Measurements from ENCODE around the gene CT83. TPM values are rescaled to one million over a fixed set of nuclear protein-coding genes. Genes with fewer than 3 reads are reported as not detected.

Gene CT83, protein sequence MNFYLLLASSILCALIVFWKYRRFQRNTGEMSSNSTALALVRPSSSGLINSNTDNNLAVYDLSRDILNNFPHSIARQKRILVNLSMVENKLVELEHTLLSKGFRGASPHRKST
- not detected in 5 replicates for total RNA-seq (2022; extraction: Qiagen RNA extraction; ENCODE audit: low read depth)

DNA sequence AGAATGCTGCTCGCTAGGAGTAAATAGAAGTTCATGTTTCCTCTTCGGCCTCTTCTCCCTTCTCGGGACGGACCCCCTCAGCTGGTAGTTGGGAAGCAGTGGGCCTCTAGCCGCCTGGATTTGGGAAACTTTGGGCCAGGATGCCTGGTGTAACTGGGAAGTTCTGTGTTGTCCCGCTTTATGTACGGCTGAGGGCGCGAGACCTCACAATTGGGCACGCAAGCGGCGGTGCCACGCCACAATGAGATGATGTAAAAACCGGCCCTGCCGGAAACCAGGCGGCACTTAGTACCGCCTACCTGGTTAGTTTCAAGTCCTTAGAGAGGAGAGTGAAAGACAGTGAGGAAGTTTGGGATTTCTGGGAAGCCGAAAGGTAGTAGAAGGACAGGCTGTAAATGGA lies at the start of gene CT83:
Gene CT83 (minus strand): TSS at position 155 of the 400 bp plus-strand sequence. CDS start 120 bp downstream, at position 35.

GRCh38 chrX:116436358-116436816 lies 26.4 kb downstream of the CT83 start, which contains the start of gene SLC6A14:
TSS of gene SLC6A14 (plus strand) at chrX:116436606. CDS start at chrX:116436710, 104 bp downstream.

Other genes with a start within 250 kb of the CT83 start
- not detected in 5 replicates for gene SLC6A14, start 26.4 kb downstream of the CT83 start, total RNA-seq (2022; extraction: Qiagen RNA extraction; ENCODE audit: low read depth)